HepG2 (cell line): ENCODE measurements around the gene SLC16A4. TPM values are rescaled to one million over a fixed set of nuclear protein-coding genes. Genes with fewer than 3 reads are reported as not detected.

Source experiments
- AGO1 ChIP-seq: fragments of 200-400 bp; formaldehyde crosslinking; IDR thresholded peaks from 2 replicates; pipeline ENCODE4 v1.6.1; 2017; ENCODE audit warnings: mild to moderate bottlenecking, low read depth, low read length, moderate library complexity; ENCODE audit not compliant: poor library complexity, severe bottlenecking
- ARID5B ChIP-seq: IDR thresholded peaks from 2 replicates; pipeline ENCODE4 v1.4.0; 2020; ENCODE audit warnings: mild to moderate bottlenecking, missing genetic modification reagents
- BRF2 ChIP-seq: sonication (generic); formaldehyde crosslinking; IDR thresholded peaks from 2 replicates; pipeline ENCODE4 v1.8.1; 2022; ENCODE audit warnings: mild to moderate bottlenecking, missing genetic modification reagents
- ETV5 ChIP-seq: IDR thresholded peaks from 2 replicates; pipeline ENCODE4 v1.6.1; 2018; ENCODE audit warnings: missing biosample characterization, missing genetic modification reagents, inconsistent platforms, borderline replicate concordance
- IRF9 ChIP-seq: sonication (generic); formaldehyde crosslinking; IDR thresholded peaks from 2 replicates; pipeline ENCODE4 v1.8.0; 2022; ENCODE audit warnings: missing genetic modification reagents, mild to moderate bottlenecking, borderline replicate concordance
- KLF11 ChIP-seq: IDR thresholded peaks from 2 replicates; pipeline ENCODE4 v1.6.1; 2016; ENCODE audit warnings: missing compliant biosample characterization
- KLF13 ChIP-seq: sonication (generic); formaldehyde crosslinking; IDR thresholded peaks from 2 replicates; pipeline ENCODE4 v1.4.0; 2020; ENCODE audit warnings: mild to moderate bottlenecking, missing genetic modification reagents
- MAFF ChIP-seq: IDR thresholded peaks from 2 replicates; pipeline ENCODE4 v1.6.1; 2011; ENCODE audit warnings: low read depth, low read length, improper control_type of control experiment
- MED1 ChIP-seq: sonication (generic); formaldehyde crosslinking; IDR thresholded peaks from 2 replicates; pipeline ENCODE4 v1.4.0; 2020; ENCODE audit warnings: missing genetic modification reagents
- MEIS2 ChIP-seq: sonication (generic); formaldehyde crosslinking; IDR thresholded peaks from 2 replicates; pipeline ENCODE4 v1.9.0; 2021; ENCODE audit warnings: mild to moderate bottlenecking, missing genetic modification reagents
- MIER3 ChIP-seq: IDR thresholded peaks from 2 replicates; pipeline ENCODE4 v1.6.1; 2016; ENCODE audit warnings: missing compliant biosample characterization, borderline replicate concordance
- MXI1 ChIP-seq: IDR thresholded peaks from 3 replicates; pipeline ENCODE4 v1.6.1; 2012; ENCODE audit warnings: low read depth, low read length, inconsistent platforms, borderline replicate concordance
- NFIC ChIP-seq: IDR thresholded peaks from 2 replicates; pipeline ENCODE4 v1.6.1; 2012; ENCODE audit warnings: mild to moderate bottlenecking, low read length, inconsistent platforms
- POLR2A ChIP-seq, 2 experiments: IDR thresholded peaks; 2 replicates each; pipeline ENCODE4 v1.6.1; 2011; ENCODE audit warnings: low read depth in 2 of 2, low read length in 2 of 2, mild to moderate bottlenecking in 1 of 2, moderate library complexity in 1 of 2; ENCODE audit not compliant: insufficient read depth in 1 of 2
- TCF7 ChIP-seq: sonication (generic); IDR thresholded peaks from 2 replicates; pipeline ENCODE4 v1.6.1; 2016; ENCODE audit warnings: antibody characterized with exemption, low read depth
- YEATS2 ChIP-seq: sonication (generic); formaldehyde crosslinking; IDR thresholded peaks from 2 replicates; pipeline ENCODE4 v1.4.0; 2020; ENCODE audit warnings: missing genetic modification reagents, borderline replicate concordance
- ZBTB43 ChIP-seq: sonication (generic); formaldehyde crosslinking; conservative IDR thresholded peaks from 2 replicates; pipeline ENCODE4 v1.4.0; 2020; ENCODE audit warnings: missing genetic modification reagents
- ZNF354B ChIP-seq: sonication (generic); formaldehyde crosslinking; IDR thresholded peaks from 2 replicates; pipeline ENCODE4 v1.8.0; 2022; ENCODE audit warnings: mild to moderate bottlenecking, missing genetic modification reagents
- ZNF382 ChIP-seq: sonication (generic); formaldehyde crosslinking; IDR thresholded peaks from 2 replicates; pipeline ENCODE4 v1.5.0; 2020; ENCODE audit warnings: missing genetic modification reagents, mild to moderate bottlenecking, borderline replicate concordance
- ZNF512 ChIP-seq: sonication (generic); formaldehyde crosslinking; IDR thresholded peaks from 2 replicates; pipeline ENCODE4 v1.4.0; 2020; ENCODE audit warnings: mild to moderate bottlenecking, missing genetic modification reagents
- ZNF615 ChIP-seq: sonication (generic); formaldehyde crosslinking; IDR thresholded peaks from 2 replicates; pipeline ENCODE4 v1.5.0; 2020; ENCODE audit warnings: mild to moderate bottlenecking, missing genetic modification reagents, borderline replicate concordance
- polyA plus RNA-seq, 8 experiments: library from polyadenylated mRNA; depleted of rRNA in 3 of 8; stranded (reverse) in 7 of 8; unstranded in 1 of 8; fragments of >200 nt; fragmentation: Illumina TruSeq in 4 of 8; extraction: Trizol in 4 of 8; gene quantifications; 2 replicates each; pipeline versions ENCODE4 v1.2.1 to v1.2.3, GENCODE V29; 2011 to 2016; ENCODE audit warnings: low read depth in 4 of 8, missing spikeins in 1 of 8, mixed read lengths in 1 of 8; ENCODE audit not compliant: insufficient read depth in 1 of 8
- total RNA-seq, 5 experiments: library from RNA; depleted of rRNA; stranded (reverse); fragments of >200 nt; fragmentation: Illumina TruSeq; extraction: Trizol; gene quantifications; 2 replicates each; pipeline ENCODE4 v1.2.3, GENCODE V29; 2016; ENCODE audit warnings: low read depth in 1 of 5

Gene SLC16A4
- total and polyA plus RNA-seq, 2 of the 13 experiments (the other 11 are each of a cell fraction or from before 2014, with no cell fraction given): 1.1 to 1.5 TPM

- TF ChIP-seq MAFF (no peak), ZNF382 (CRISPR knock-in tag) (no peak), ZNF512 (no peak), ZNF354B (CRISPR knock-in tag) (no peak), MED1 (CRISPR knock-in tag) (no peak), ARID5B (CRISPR knock-in tag) (no peak; the same call in 1 of the 2 replicates), POLR2A (IDR thresholded peaks at IDR 0.05; ENCODE audit: insufficient read depth in 1 of 2, low read depth in 2 of 2, low read length in 2 of 2) (peak; percentile 79 to 84), TCF7 (no peak), IRF9 (CRISPR knock-in tag) (0 out of 2 replicates have a peak, but pooled peaks have one; percentile 43), NFIC (no peak), ETV5 (CRISPR knock-in tag) (peak; percentile 44; the same call in 1 of the 2 replicates), MIER3 (no peak), MXI1 (0 out of 3 replicates have a peak, but pooled peaks have one; percentile 4), KLF13 (CRISPR knock-in tag) (no peak), KLF11 (CRISPR knock-in tag) (0 out of 2 replicates have a peak, but pooled peaks have one; percentile 15), ZBTB43 (CRISPR knock-in tag) (0 out of 2 replicates have a peak, but pooled peaks have one; percentile 9), MEIS2 (CRISPR knock-in tag) (no peak), BRF2 (CRISPR knock-in tag) (no peak), YEATS2 (CRISPR knock-in tag) (no peak), AGO1 (peak; percentile 72), ZNF615 (CRISPR knock-in tag) (no peak)
These were observed 51.2 kb downstream of the SLC16A4 start (continued) for GRCh38 chr1:110339407-110340206.
